Measurements from ENCODE around the gene CD79A.

Gene CD79A

GRCh38 chr19:41920882-41921576 lies 44.0 kb downstream of the CD79A start:
- TF ChIP-seq CTCF (conservative IDR thresholded peaks at IDR 0.05): no peak
- H3K27ac ChIP-seq: no peak overlapping the region

GRCh38 chr19:41921577-41922576 lies 44.8 kb downstream of the CD79A start:
- no peak for TF ChIP-seq CTCF (conservative IDR thresholded peaks at IDR 0.05)
- H3K27ac ChIP-seq: no peak overlapping the region

GRCh38 chr19:41922585-41922984 lies 45.5 kb downstream of the CD79A start:
- TF ChIP-seq CTCF (conservative IDR thresholded peaks at IDR 0.05): no peak
- H3K27ac ChIP-seq: no peak overlapping the region

GRCh38 chr19:41923045-41923788 lies 46.1 kb downstream of the CD79A start:
- TF ChIP-seq CTCF (conservative IDR thresholded peaks at IDR 0.05): no peak
- H3K27ac ChIP-seq: no peak overlapping the region

GRCh38 chr19:41924151-41925145 lies 47.4 kb downstream of the CD79A start:
- H3K27ac ChIP-seq: no peak overlapping the region
- TF ChIP-seq CTCF (conservative IDR thresholded peaks at IDR 0.05): no peak

- no peak for TF ChIP-seq CTCF (conservative IDR thresholded peaks at IDR 0.05)
- no peak overlapping the region for H3K27ac ChIP-seq
Observed at GRCh38 chr19:41925208-41926003, 48.3 kb downstream of the CD79A start.

Measured in VCaP (cell line).